Stimulated activated CD4-positive, alpha-beta T cell treated with anti-CD3 and anti-CD28 coated beads, Interleukin-4, amount 100 ng/mL, for 48 hours (primary cell): ENCODE data around the gene DNMT3A.

ENCODE experiments used
- DNase-seq, 2 donors: peaks; one replicate each; pipeline ENCODE4 v3.0.0-alpha.2; 2020; ENCODE audit warnings: low read depth in 2 of 2

Gene DNMT3A

GRCh38 chr2:25341753-25342371 is at the start of gene DNMT3A:
Gene DNMT3A (minus strand): TSS chr2:25341925. CDS start chr2:25313984, 27,941 bp downstream.
- DNase-seq, result peak in 1 of 2 donors; percentile 59

- no peak for DNase-seq
These were observed 47.4 kb upstream of the DNMT3A start for GRCh38 chr2:25389161-25389560.

- no peak for DNase-seq
These were observed 46.8 kb upstream of the DNMT3A start for GRCh38 chr2:25388491-25388890.

GRCh38 chr2:25387876-25388449 is 46.2 kb upstream of the DNMT3A start:
- DNase-seq, result no peak

GRCh38 chr2:25386971-25387875 is 45.5 kb upstream of the DNMT3A start:
- DNase-seq, result no peak

- DNase-seq, result no peak
These were observed 44.2 kb upstream of the DNMT3A start for GRCh38 chr2:25385910-25386309.

- no peak for DNase-seq
These were observed 42.1 kb upstream of the DNMT3A start for GRCh38 chr2:25383806-25384205.

GRCh38 chr2:25381502-25381901 is 39.8 kb upstream of the DNMT3A start:
- DNase-seq, result no peak

GRCh38 chr2:25380586-25381375 is 39.1 kb upstream of the DNMT3A start:
- no peak for DNase-seq

- no peak for DNase-seq
These were observed 38.3 kb upstream of the DNMT3A start for GRCh38 chr2:25380023-25380422.

- no peak for DNase-seq
These were observed 37.8 kb upstream of the DNMT3A start for GRCh38 chr2:25379535-25379934.

- no peak for DNase-seq
These were observed 37.2 kb upstream of the DNMT3A start for GRCh38 chr2:25378731-25379490.

- no peak for DNase-seq
These were observed 36.2 kb upstream of the DNMT3A start for GRCh38 chr2:25377822-25378421.

- DNase-seq, result peak; percentile 86 to 91
These were observed 35.3 kb upstream of the DNMT3A start for GRCh38 chr2:25376750-25377621.

- DNase-seq, result no peak
These were observed 34.3 kb upstream of the DNMT3A start for GRCh38 chr2:25375989-25376545.

- DNase-seq, result no peak
These were observed 33.8 kb upstream of the DNMT3A start for GRCh38 chr2:25375371-25375988.

GRCh38 chr2:25374827-25375226 is 33.1 kb upstream of the DNMT3A start:
- no peak for DNase-seq

GRCh38 chr2:25374411-25374810 is 32.7 kb upstream of the DNMT3A start:
- no peak for DNase-seq
